ENCODE results near the gene TSPAN9.

The TSPAN9 gene

DNA sequence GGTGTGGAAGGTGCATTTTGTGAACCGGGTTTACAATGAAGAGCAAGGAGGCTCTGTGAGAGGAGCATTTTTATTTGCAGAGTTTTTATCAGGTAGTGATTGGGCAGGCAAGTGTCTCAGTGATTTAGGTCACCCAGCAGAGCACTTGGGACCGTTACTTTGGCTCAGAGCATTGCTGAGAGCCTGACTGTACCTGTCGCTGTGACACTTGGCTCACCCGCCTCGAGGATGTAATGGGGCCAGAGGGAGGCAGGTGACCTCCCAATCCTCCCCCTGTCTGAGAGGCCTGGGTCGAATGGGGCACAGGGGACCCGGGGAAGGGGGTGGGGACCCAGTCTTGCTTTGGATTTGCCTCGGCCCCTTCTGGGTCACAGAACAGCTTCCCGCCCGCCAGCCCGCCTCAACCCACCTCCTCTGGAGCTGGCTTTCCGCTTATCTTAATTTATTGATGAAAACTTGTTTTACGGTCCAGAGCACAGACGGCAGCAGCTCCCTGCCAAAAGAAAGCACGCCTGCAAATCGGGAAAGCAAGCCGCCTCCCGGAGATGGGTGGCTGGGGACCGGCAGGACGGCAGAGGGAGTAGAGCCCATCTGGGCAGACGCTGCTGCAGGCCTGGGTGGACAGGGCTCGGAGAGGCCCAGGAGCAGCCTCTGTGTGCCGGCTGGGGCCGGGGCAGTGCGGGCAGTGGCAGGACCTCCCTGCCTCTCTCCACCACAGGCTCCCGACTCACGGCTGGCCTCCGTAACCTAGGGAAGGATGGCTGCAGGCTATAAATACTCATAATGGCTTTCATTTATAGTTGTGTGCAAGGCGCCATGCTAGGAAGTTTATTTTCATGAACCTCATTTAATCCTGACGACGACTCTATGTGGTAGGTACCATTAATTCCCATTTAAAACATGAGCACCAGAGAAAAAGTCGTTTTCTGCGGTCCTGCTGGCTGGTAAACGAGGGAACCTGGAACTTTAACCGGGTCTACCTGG is 187.1 kb downstream of the TSPAN9 start:
- TF ChIP-seq, protein P1, sequence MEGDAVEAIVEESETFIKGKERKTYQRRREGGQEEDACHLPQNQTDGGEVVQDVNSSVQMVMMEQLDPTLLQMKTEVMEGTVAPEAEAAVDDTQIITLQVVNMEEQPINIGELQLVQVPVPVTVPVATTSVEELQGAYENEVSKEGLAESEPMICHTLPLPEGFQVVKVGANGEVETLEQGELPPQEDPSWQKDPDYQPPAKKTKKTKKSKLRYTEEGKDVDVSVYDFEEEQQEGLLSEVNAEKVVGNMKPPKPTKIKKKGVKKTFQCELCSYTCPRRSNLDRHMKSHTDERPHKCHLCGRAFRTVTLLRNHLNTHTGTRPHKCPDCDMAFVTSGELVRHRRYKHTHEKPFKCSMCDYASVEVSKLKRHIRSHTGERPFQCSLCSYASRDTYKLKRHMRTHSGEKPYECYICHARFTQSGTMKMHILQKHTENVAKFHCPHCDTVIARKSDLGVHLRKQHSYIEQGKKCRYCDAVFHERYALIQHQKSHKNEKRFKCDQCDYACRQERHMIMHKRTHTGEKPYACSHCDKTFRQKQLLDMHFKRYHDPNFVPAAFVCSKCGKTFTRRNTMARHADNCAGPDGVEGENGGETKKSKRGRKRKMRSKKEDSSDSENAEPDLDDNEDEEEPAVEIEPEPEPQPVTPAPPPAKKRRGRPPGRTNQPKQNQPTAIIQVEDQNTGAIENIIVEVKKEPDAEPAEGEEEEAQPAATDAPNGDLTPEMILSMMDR (conservative IDR thresholded peaks at IDR 0.05) = no peak
- peak overlapping the region; percentile 47 for H3K27ac ChIP-seq

DNA sequence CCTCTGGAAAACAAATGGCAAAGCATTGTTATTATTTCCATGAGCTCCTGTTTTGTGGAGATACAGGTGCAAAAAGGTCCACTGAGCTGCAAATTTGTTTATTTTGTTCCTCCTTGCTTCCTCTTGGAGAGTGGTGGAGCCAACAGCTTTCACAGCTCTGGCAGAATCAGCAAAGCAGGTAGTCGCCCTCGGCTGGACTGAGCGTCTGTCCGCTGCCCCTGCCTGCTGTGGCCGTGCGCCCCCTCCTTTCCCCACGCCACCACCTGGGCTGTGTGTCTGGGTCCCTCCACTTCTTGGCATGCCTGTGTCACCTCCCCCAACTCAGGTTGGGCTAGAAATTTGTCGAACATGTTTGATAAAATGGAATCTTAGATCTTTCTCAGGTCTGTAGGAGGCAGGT is 188.2 kb downstream of the TSPAN9 start:
- TF ChIP-seq, protein P1 (conservative IDR thresholded peaks at IDR 0.05) = no peak
- no peak overlapping the region for H3K27ac ChIP-seq

DNA sequence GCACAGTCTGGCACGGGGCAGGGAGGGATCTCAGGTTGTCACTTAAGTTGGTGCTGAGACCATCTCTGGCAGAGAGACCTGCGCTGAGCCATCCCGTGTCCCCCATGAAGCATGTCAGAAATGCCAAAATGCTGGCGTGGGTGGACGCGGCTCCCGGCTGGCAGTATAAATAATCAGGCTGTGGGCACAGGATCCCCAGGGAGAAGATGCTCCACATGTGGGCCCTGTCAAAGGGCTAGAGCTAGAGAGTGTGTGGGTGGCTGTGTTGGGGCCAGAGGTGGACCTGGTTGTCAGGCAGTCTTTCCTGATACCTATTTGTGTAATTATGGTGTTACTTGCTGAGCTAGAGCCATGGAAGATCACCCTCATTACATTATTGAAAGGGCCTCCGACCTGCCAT is 189.5 kb downstream of the TSPAN9 start:
- TF ChIP-seq, protein P1 (conservative IDR thresholded peaks at IDR 0.05) = no peak
- H3K27ac ChIP-seq = no peak overlapping the region

DNA sequence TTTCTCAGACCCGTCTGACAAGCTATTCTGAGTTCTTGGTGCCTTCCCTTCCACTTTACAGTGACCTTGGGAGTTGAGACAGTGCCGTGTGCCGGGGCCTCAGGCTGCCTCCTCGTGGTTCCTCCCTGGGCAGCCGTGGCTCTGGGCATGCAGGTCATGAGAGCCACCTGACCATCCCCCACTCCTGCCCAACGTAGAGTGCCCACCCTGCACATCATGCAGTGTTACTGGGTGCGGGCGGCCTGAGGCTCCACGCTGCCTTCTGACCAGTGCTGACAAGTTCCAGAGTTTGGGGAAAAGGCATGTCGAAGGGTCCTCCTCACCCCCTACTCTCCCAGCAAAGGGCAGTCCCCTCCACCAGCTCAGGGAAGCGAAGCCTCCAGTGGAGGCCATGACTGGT is 190.5 kb downstream of the TSPAN9 start:
- TF ChIP-seq, protein P1 (conservative IDR thresholded peaks at IDR 0.05) = no peak
- no peak overlapping the region for H3K27ac ChIP-seq

DNA sequence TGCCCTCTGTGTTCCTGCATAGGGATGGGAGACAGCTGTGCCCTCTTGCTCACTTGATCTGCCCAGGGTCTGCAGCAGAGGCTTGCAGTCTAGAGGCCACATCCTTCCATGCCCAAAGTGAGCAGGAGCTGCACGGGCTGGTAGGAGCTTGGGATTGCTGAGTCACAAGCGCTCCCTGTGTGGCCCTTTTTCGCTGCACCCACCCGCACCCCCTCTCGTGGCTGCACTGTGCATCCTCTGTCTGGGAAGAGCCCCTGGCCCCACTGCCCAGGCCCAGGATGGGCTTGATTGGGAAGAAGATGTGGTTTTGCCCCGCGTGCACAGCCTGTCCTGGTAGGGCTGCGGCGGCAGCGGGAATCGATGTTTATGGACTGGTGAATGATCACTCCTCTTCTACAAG is 192.4 kb downstream of the TSPAN9 start:
- TF ChIP-seq, protein P1 (conservative IDR thresholded peaks at IDR 0.05) = no peak
- no peak overlapping the region for H3K27ac ChIP-seq

DNA sequence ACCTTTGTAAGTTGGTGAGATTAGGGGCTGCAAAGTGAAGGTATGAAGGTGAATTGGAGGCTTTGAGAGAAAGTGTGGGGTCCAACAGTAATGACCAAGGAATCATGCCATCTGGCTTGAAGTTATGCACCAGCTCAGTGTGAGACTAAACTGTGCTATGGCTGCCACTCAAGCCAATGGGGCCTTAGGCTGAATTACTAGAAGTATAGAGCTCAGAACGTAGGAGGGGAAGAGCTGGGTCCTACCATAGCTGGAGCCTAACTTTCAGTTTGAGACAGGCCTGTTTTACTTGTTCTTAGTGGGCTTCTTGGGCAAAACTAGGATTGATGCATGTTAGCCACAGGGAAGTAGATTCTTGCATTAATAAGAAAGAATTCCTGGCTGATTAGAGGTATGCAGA is 194.0 kb downstream of the TSPAN9 start:
- no peak overlapping the region for H3K27ac ChIP-seq
- TF ChIP-seq, protein P1 (conservative IDR thresholded peaks at IDR 0.05) = no peak

DNA sequence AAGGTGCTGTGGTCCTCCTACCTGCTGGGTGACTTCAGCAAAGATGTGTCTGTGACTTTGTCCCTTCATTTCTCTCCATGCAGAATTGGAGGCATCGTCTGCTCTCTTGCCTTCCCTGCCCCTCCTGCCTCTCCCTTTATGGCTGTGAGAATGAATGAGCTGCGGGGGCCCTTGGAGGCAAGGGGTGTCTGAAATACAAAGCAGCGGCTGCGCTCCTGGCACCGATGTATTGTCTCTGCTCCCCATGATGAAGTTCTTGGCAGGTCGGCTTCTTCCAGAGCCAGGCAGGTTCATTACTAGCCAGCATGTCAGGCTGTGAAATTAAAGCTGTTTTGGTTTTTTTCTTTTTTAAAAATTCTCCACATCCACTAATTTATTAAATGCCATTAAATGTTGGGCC is 194.5 kb downstream of the TSPAN9 start:
- H3K27ac ChIP-seq = no peak overlapping the region
- TF ChIP-seq, protein P1 (conservative IDR thresholded peaks at IDR 0.05) = no peak
